Peyer's patch (tissue), 4 donors: ENCODE data around the gene ATP10A. TPM values are rescaled to one million over a fixed set of nuclear protein-coding genes. Genes with fewer than 3 reads are reported as not detected.

ENCODE experiments used
- DNase-seq, 3 donors: peaks; one replicate each; pipeline ENCODE4 v3.0.0-alpha.2; 2017 to 2019
- H3K27ac ChIP-seq, 4 donors: fragments of 200-600 bp; sonication (generic); one replicate each; pipeline ENCODE4 v1.5.1; 2016 to 2019
- H3K27me3 ChIP-seq, 2 donors: fragments of 200-600 bp; sonication (generic); one replicate each; pipeline ENCODE4 v1.5.1; 2019
- H3K36me3 ChIP-seq, 3 donors: fragments of 200-600 bp; sonication (generic); one replicate each; pipeline ENCODE4 v1.5.1; 2016 to 2019
- H3K4me1 ChIP-seq, 4 donors: fragments of 200-600 bp; sonication (generic); one replicate each; pipeline ENCODE4 v1.5.1; 2016 to 2019
- H3K4me3 ChIP-seq, 4 donors: fragments of 200-600 bp; sonication (generic); 1 replicate in 3 of 4; 2 replicates in 1 of 4; pipeline ENCODE4 v1.5.1; 2016 to 2019; ENCODE audit warnings: mild to moderate bottlenecking in 1 of 4
- H3K9me3 ChIP-seq, 4 donors: fragments of 200-600 bp; sonication (generic); one replicate each; pipeline ENCODE4 v1.5.1; 2016 to 2019; ENCODE audit warnings: mild to moderate bottlenecking in 1 of 4
- POLR2A ChIP-seq, 2 donors: fragments of 450-650 bp; IDR thresholded peaks; one replicate each; pipeline ENCODE4 v1.5.1; 2017; ENCODE audit warnings: antibody characterized with exemption in 2 of 2, mild to moderate bottlenecking in 2 of 2, moderate library complexity in 2 of 2
- total RNA-seq, 4 donors: library from RNA; depleted of rRNA; stranded (reverse); fragments of >200 nt; gene quantifications; one replicate each; pipeline ENCODE4 v1.1.0, GENCODE V29; 2016
- TF ChIP-seq, protein P1 (sequence below), 6 experiments: fragments of 450-650 bp in 4 of 6; fragments of 200-600 bp in 2 of 6; sonication (generic) in 1 of 6; IDR thresholded peaks; one replicate each; pipeline ENCODE4 v1.5.1; 2017 to 2019; ENCODE audit warnings: antibody characterized with exemption in 6 of 6, mild to moderate bottlenecking in 3 of 6, moderate library complexity in 1 of 6

Gene ATP10A
- total RNA-seq, 4 donors from 2014 or later: 1.6 to 7.4 (median 3.7) TPM

DNA sequence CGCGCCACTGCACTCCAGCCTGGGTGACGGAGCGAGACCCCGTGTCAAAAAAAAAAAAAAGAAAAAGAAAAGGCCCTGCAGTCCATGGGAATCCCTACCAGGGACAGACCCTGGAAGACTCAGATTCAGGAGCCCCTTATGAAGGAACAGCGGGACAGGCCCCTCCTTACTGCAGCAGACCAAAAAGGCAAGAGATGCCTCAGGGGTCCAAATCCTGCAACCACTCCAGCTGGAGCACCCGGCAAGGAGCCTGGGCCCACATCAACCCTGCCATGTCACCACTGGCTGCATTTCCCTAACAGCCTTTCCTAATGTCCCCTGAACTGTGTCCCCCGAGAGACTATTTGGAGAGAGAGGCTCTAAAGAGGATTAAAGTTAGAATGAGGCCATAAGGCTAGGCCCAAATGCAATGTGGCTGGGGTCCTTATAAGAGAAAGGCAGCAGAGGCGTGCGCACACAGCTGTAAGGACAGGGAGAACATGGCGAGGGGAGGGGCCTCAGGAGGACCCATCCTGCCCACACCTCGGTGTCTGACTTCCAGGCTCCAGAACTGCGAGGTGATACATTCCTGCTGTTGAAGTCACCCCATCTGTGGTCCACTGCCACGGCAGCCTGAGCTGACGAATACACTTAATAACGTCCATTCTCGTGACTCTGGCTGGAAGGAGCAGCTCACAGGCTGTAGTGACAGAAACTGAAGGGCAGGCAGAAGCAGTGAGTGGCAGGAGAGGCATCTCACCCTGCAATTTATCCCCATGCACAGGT lies 78.1 kb downstream of the ATP10A start:
- H3K9me3 ChIP-seq: no peaks in the 10 kb centered on the region
- DNase-seq: no peak
- no peak overlapping the region for H3K27ac ChIP-seq
- peaks cover 0 to 17% (median 0%) of the 10 kb centered on the region in 4 donors for H3K4me1 ChIP-seq
- no peaks in the 10 kb centered on the region for H3K27me3 ChIP-seq
- no peak overlapping the region for H3K4me3 ChIP-seq
- TF ChIP-seq POLR2A (IDR thresholded peaks at IDR 0.05): no peak
- TF ChIP-seq, protein P1, sequence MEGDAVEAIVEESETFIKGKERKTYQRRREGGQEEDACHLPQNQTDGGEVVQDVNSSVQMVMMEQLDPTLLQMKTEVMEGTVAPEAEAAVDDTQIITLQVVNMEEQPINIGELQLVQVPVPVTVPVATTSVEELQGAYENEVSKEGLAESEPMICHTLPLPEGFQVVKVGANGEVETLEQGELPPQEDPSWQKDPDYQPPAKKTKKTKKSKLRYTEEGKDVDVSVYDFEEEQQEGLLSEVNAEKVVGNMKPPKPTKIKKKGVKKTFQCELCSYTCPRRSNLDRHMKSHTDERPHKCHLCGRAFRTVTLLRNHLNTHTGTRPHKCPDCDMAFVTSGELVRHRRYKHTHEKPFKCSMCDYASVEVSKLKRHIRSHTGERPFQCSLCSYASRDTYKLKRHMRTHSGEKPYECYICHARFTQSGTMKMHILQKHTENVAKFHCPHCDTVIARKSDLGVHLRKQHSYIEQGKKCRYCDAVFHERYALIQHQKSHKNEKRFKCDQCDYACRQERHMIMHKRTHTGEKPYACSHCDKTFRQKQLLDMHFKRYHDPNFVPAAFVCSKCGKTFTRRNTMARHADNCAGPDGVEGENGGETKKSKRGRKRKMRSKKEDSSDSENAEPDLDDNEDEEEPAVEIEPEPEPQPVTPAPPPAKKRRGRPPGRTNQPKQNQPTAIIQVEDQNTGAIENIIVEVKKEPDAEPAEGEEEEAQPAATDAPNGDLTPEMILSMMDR (IDR thresholded peaks at IDR 0.05): no peak
- H3K36me3 ChIP-seq: peaks cover 0 to under 1% (median 0%) of the 10 kb centered on the region in 3 donors

DNA sequence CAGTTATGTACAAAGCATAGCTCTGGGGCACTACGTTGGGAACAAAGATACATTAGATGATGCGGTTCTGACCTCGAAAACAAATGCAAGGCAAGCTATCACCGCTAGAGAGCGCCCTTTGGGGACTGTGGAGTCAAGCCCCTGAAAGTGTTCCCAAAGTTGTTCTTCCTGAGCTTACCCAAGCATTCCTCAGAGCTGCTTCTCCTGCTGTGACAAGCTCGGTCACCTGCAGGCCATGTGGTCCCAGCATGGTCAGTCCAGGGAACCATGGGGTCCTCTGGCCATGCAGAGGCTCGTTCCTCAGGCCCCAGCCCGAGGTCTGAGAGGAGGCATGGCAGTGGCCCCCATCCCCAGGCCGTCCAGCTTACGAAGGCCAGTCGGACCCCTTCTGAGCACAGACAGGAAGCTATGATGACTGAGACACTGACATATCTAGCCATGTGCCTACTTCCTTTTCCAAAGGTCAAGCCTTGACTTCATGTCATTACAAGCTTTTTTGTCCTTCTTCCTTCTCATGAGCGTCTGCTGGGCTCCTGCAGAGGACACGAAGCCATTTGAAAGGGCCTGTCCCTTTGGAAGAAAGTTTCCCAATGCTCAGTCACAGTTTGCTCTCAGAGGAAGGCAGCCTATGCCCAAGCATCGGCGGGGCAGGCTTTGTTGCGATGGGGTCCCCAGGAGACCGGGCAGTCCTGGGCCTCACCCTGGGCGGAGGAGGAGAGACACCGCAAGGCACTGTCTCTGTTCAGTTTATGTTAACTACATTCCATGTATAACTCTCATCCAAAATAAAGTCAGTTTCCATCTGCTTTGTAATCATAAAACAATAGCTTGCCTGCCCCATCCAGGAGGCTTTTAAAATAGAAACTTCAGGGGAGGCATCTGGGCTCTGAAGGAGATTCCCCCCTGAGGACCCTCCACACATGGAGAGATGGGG lies 79.3 kb downstream of the ATP10A start:
- TF ChIP-seq, protein P1 (IDR thresholded peaks at IDR 0.05): no peak
- TF ChIP-seq POLR2A (IDR thresholded peaks at IDR 0.05): no peak
- Histone ChIP-seq H3K4me1 (peaks cover 0 to 16% (median 0%) of the 10 kb centered on the region in 4 donors), H3K27ac (no peak overlapping the region), H3K36me3 (peaks cover 0 to 3% (median 0%) of the 10 kb centered on the region in 3 donors), H3K9me3 (no peaks in the 10 kb centered on the region), H3K4me3 (no peak overlapping the region), H3K27me3 (no peaks in the 10 kb centered on the region)
- no peak for DNase-seq

DNA sequence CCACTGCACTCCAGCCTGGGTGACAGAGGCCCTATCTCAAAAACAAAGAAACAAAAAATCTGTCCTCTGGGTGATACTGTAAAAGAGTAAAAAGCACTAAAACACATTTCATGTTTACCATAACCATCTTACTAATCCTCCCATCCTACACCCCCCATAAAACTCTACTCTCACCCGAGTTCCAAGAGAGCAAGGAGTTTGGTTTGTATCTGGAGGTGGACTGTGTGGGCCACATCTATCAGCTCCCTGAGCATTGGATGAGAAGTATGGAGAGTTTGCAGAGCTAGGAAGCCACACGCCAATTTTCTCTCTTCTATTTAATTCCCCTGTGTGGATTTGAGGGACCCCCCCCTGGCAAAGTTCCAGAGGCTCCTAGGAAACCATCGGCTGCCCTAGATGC lies 80.0 kb downstream of the ATP10A start:
- Histone ChIP-seq H3K9me3 (no peaks in the 10 kb centered on the region), H3K27me3 (no peaks in the 10 kb centered on the region), H3K27ac (no peak overlapping the region), H3K4me1 (peaks cover 0 to 16% (median 0%) of the 10 kb centered on the region in 4 donors), H3K4me3 (no peak overlapping the region), H3K36me3 (peaks cover 0 to 3% (median 0%) of the 10 kb centered on the region in 3 donors)
- TF ChIP-seq POLR2A (IDR thresholded peaks at IDR 0.05): no peak
- TF ChIP-seq, protein P1 (IDR thresholded peaks at IDR 0.05): no peak
- peak in 1 of 3 donors; percentile 3 for DNase-seq

DNA sequence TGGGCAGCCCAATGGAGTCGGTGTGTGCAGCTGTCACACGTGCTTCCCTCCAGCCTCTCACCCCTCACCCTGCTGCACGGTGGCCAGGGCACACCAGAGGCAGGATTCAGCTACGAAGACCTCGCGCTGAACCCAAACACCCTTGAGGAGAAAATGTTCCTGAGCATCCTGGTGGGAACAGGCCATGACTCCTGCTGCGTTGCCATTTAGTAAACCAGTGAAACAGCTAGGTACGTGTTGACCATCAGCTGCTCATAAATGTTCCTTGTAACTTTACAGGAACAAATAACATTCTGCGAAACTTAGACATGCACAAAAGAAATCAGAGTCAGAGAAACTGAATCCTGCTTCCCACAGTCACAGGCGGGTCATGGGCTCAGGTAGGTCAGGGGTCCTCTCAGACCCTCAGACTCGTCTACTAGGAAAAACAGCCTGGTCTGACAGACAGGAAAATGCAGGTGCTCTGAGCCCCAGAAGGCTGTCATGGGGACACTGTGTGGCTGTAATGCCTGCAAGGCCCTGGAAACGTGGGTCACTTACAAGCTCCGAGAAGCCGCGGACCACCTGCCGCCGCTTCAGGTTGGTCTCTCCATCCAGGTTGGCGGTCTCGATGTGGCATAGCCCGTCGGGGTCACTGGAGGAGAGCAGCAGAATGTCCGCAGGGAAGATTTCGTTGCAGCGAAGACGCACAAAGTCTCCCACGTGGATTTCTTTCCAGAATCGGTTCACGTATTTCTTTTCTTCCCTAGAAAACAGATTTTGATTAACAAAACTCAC lies 82.5 kb downstream of the ATP10A start:
- H3K4me1 ChIP-seq: peaks cover 0 to 10% (median 0%) of the 10 kb centered on the region in 4 donors
- no peaks in the 10 kb centered on the region for H3K27me3 ChIP-seq
- no peak overlapping the region for H3K4me3 ChIP-seq
- no peaks in the 10 kb centered on the region for H3K9me3 ChIP-seq
- peaks cover 0 to 3% (median 0%) of the 10 kb centered on the region in 3 donors for H3K36me3 ChIP-seq
- DNase-seq: peak in 1 of 3 donors; percentile 22
- TF ChIP-seq, protein P1 (IDR thresholded peaks at IDR 0.05): no peak
- TF ChIP-seq POLR2A (IDR thresholded peaks at IDR 0.05): no peak
- no peak overlapping the region for H3K27ac ChIP-seq

DNA sequence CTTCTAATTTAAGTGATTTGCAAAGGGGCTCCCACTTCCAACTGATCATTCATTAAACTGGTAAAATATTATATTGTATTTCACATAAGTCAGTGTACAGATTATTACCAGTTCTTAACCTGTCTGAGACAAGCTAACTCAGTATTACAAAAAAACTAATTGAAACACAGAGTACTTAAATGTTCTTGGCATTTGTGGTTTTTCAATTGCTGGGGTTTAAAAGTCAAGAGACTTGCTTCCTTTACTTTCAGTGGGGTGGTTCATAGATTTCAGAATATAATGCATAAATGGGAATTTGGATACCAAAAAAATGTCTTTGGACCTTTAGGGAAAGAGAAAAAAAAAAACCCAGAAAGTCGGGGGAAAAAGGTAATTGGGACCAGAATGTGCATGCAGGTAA lies 85.0 kb downstream of the ATP10A start:
- H3K27ac ChIP-seq: no peak overlapping the region

More for the DNA sequence above, 85.0 kb downstream of the ATP10A start:
- Histone ChIP-seq H3K9me3 (no peaks in the 10 kb centered on the region), H3K4me3 (no peak overlapping the region), H3K4me1 (peaks cover 0 to 5% (median 0%) of the 10 kb centered on the region in 4 donors), H3K27me3 (no peaks in the 10 kb centered on the region), H3K36me3 (peaks cover 0 to 3% (median 0%) of the 10 kb centered on the region in 3 donors)
- TF ChIP-seq, protein P1 (IDR thresholded peaks at IDR 0.05): no peak
- no peak for TF ChIP-seq POLR2A (IDR thresholded peaks at IDR 0.05)
- DNase-seq: no peak
